ENCODE measurements around the gene CNOT4.
"Not testable (repeated sequence)": the region's sequence is repeated elsewhere in the genome, so short reads cannot be mapped to it uniquely, and the experiment has no call there.

The CNOT4 gene

GRCh38 chr7:135449436-135449835 lies 60.5 kb downstream of the CNOT4 start:
- no peak for DNase-seq

GRCh38 chr7:135448753-135449152 lies 61.1 kb downstream of the CNOT4 start:
- DNase-seq: no peak

- peak; percentile 35 to 68 for DNase-seq
Measured at GRCh38 chr7:135447748-135448147, 62.2 kb downstream of the CNOT4 start.

GRCh38 chr7:135445690-135446089 lies 64.2 kb downstream of the CNOT4 start:
- DNase-seq: no peak

- DNase-seq: not testable (repeated sequence)
Measured at GRCh38 chr7:135445266-135445665, 64.6 kb downstream of the CNOT4 start.

GRCh38 chr7:135441791-135442190 lies 68.1 kb downstream of the CNOT4 start:
- no peak for DNase-seq

GRCh38 chr7:135434047-135434446 lies 75.9 kb downstream of the CNOT4 start:
- DNase-seq: no peak

GRCh38 chr7:135430626-135431025 lies 79.3 kb downstream of the CNOT4 start:
- no peak for DNase-seq

- no peak for DNase-seq
Measured at GRCh38 chr7:135428879-135429278, 81.0 kb downstream of the CNOT4 start.

GRCh38 chr7:135428011-135428410 lies 81.9 kb downstream of the CNOT4 start:
- peak in 1 of 2 experiments; percentile 43 for DNase-seq

GRCh38 chr7:135427166-135427565 lies 82.7 kb downstream of the CNOT4 start:
- no peak for DNase-seq

- no peak for DNase-seq
Measured at GRCh38 chr7:135425036-135425435, 84.9 kb downstream of the CNOT4 start.

- no peak for DNase-seq
Measured at GRCh38 chr7:135420786-135421185, 89.1 kb downstream of the CNOT4 start.

GRCh38 chr7:135416431-135416830 lies 93.5 kb downstream of the CNOT4 start:
- no peak for DNase-seq

- DNase-seq: peak; percentile 15 to 68
Measured at GRCh38 chr7:135414850-135415439, 95.0 kb downstream of the CNOT4 start.

- no peak for DNase-seq
Measured at GRCh38 chr7:135414208-135414607, 95.7 kb downstream of the CNOT4 start.

- DNase-seq: no peak
Measured at GRCh38 chr7:135411098-135411497, 98.8 kb downstream of the CNOT4 start.

- DNase-seq: no peak
Measured at GRCh38 chr7:135410543-135410942, 99.4 kb downstream of the CNOT4 start.

- no peak for DNase-seq
Measured at GRCh38 chr7:135409845-135410542, 99.9 kb downstream of the CNOT4 start.

- no peak for DNase-seq
Measured at GRCh38 chr7:135407884-135408283, 102.0 kb downstream of the CNOT4 start.

GRCh38 chr7:135406918-135407317 lies 103.0 kb downstream of the CNOT4 start:
- DNase-seq: no peak

GRCh38 chr7:135405969-135406368 lies 103.9 kb downstream of the CNOT4 start:
- no peak for DNase-seq

- no peak for DNase-seq
Measured at GRCh38 chr7:135403302-135403701, 106.6 kb downstream of the CNOT4 start.

GRCh38 chr7:135397689-135398088 lies 112.2 kb downstream of the CNOT4 start:
- no peak for DNase-seq

- DNase-seq: peak in 1 of 2 experiments; percentile 80
Measured at GRCh38 chr7:135392701-135393100, 117.2 kb downstream of the CNOT4 start.

All from NCI-H2081 (cell line).